HG03159 (cell line): ENCODE data around the gene SAYSD1.

Source experiments
- ATAC-seq: cut with Tn5 transposase; IDR thresholded peaks from one replicate; pipeline ENCODE4 v1.9.1; 2021; ENCODE audit warnings: mild to moderate bottlenecking, moderate library complexity; ENCODE audit not compliant: unreplicated experiment

SAYSD1 gene

DNA sequence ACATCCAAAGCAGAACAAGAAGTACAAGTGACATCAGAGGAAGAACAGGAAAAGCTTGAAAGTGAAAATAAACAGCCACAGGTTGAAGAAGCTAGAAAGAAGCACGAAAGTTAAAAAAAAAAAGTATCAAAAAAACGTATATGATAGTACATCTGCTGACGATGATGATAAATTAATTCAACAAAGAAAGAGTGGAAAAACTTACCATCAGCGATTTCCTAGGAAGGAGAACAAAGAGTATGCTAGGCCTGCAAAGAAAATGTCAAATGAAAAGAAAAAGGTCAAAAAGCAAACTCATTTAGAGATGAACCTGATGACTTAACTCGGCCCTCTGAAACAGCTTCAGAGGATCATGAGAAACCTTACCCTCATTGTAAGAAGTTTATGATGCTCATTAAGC is 3.7 kb downstream of the SAYSD1 start:
- no peak for ATAC-seq

DNA sequence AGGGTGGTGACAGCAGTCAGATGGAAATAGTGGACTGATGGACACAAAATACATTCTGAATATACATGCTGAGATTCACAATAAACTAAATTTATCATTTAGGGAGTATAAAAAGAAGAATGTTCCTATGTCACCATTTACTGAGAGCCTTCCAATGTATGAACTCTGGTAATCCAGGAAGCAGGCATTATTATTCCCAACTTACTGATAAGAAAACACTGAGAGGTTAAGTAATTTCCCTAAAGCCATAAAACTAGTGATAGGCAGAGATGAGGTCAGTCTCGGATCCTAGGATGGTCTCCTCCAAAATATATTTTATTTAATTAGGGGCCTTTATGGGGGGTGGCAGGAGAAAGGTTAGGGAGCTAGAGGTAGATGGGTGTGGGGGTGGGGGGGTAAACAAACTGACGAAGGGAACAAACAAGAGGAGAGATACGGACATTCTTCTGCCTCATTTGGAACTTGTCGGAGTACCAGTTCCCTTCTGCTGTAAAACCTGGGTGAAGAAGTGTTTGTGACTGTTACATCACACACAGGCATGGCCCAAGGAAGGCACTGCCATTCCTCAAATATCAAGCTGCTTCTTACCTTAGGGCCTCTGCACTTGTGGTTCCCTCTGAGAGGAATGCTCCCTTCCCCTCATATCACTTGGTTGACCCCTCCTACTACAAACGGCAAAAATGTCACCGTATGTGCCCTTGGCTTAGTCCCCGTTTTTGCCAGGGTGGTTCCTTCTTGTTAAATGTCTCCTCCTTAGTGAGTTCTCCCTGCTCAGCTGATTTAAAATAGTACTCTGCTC is 6.7 kb downstream of the SAYSD1 start:
- no peak for ATAC-seq

DNA sequence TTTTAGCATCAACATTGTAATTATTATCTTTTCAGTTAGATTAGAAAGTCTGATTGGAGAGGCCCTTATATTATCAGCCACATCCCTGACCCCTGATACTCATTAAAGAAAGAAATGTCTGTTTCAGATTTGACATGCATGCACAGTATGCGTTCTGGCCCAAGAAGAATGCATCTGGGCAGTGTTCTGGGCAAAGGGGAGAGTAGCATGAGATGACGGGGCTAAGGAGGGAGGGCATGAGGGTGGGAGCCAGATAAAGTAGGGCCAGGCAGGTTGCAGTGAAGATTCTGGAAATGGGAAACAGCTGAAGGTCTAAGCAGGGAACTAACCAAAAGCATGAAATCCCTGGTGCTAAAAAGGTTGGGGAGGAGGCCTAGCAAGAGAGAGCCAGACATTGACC is 7.3 kb downstream of the SAYSD1 start:
- ATAC-seq: no peak

DNA sequence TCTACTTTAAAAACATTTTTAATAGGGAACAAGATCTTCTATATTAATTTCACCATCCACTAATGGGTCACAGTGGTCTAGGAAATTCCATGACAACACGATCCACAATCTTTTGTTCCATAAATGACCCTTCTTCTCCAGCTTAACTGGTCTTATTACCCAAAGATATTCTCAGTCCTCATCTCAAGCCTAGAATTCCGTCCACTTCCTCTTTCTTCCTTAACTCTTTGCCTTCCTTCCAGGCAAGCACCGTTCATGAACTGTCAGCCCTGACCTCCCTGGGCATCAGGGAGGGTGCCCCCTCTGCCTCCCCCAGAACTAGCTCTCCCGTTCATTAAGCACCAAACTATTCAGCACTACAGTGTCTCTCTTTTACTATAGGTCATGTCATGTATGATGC is 8.0 kb downstream of the SAYSD1 start:
- ATAC-seq: no peak

DNA sequence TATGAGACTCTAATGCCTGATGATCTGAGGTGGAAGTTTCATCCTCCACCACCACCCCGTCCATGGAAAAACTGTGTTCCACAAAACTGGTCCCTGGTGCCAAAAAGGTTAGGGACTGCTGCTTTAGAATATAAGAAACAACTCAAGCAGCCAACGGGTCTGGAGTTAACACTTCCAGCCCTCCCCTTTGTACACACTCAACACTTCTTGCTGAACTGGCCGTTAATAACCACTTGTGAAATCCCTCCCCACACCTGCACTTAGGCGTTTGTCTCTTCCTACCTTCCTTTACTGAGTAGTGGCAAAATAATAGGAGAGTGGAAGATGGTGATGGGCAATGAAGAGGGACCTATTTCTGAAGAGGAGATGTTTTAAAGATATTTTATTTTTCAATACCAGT is 10.5 kb downstream of the SAYSD1 start:
- no peak for ATAC-seq

DNA sequence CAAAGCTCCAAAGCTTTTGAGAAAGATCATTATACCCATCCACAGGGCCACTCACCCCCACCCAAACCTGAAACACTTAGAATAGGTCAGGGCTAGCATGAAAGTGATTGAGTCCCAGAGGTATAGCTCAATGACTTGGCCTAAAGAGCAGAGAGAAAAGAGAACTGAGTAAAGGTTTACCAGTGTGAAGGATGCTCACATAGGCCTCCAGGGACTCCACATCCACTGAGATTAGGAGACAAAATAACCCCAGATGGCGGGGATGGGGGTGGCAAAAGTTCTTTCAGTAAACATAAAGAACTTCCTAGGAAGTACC is 12.2 kb downstream of the SAYSD1 start:
- peak; percentile 65 for ATAC-seq

DNA sequence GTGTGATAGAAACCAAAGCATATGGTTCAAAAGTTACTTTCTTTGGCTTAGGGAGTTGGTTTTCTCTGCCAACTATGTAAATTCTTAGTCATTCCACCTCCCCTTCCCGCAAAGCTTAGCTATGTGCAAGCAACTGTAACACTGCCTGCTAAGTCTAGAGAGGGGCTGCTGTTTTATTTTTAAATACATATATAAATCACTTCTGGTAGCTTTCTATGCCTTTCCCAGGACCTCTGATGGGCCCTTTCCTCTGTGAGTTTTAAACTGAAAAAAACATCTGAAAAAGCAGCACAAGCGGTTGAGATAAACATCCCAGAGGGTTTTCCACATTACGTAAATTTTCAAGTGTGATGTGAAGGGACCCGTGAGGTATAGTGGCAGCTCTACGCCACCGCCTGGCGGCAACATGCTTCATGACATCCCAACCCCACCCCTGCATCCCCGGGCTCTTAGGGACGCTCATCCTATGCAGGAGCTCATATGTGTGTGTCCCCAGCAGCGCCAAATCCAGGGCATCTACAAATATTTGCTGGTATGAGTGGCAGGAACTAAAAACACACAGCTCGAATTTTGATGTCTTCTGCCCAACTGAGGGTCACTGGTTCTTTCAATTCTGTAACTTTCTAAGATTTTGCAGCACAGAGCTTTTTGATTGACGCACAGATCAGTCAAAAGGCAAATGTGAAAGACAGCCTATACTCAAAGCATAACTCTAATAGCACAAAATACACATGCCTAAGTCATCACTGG is 12.7 kb downstream of the SAYSD1 start:
- peak; percentile 30 for ATAC-seq

DNA sequence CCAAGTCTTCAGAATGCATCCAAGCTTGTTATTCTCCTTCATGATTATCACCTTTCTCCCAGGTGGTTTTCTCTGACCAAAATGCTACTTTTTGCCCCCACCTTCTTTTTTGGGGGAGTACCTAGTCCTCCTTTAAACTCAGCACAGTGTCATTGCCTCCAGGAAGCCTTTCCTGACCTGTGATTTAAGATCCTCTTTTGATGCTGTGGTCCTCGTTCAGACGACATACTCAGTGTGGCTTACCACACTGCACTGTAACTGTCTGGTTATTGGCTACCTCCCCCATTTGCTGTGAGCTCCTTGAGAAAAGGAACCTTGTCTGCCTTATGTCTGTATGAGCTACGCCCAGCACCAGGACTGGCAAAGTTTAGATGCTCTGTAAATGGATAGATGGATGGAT is 14.6 kb downstream of the SAYSD1 start:
- no peak for ATAC-seq

DNA sequence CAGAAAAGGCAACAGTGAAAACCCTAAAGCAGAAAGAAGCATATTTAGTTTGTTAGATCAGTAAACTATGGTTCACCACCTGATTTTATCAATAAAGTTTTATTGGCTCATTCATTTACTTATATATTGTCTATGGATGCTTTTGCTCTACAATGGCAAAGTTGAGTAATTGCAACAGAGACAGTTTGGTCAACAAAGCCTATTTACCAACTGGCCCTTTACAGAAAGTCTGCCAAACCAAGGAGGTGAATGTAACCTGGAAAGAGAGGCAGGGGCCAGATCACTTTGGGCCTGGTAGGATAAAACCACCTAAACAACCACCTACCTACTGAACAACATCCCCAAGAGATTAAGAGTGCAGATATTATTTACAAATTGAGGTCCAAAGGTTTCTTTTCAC is 19.4 kb downstream of the SAYSD1 start:
- ATAC-seq: no peak

DNA sequence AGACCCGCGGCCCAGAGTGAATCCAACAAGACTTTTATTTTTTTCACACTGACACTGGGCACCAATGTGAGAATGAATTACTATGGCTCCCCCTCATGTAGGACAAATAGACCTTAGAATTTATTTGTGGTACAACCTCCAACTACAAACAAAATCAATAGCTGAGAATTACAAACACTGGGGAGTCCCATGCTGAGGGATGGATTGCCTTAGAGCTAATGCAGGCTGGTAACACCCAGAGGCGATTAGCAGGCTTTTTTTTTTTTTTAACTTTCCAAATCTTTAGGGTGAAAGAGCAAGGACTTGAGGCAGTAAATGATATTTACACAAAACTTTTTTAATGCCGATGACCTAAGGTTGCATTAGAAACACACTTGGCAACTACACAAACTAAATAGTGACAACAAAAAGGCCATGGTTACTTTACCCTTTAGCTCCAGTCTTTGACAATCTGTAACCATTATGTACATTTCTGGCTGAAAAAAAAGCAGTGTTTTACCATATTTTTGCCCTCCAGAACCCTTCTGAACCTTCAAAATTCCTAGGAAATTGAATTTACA is 21.8 kb downstream of the SAYSD1 start:
- no peak for ATAC-seq

DNA sequence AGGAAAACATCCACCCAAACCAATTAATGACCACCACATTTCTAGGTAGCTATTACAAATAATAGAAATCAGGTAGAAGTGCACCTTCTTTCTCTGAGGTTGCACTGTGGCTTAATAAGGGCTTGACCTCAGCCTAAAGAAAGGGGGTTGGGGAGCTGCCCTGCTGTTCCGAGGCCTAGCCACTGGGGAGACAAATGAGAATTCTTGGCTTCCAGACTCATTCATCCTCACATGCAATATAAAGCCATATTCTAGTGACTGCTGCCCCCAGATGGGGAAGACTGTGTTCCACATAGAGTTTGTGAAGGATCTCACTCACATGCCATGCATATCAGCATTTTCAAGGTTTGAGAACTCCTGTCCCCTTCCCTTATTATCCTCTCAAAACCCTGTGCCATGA is 22.9 kb downstream of the SAYSD1 start:
- ATAC-seq: no peak

DNA sequence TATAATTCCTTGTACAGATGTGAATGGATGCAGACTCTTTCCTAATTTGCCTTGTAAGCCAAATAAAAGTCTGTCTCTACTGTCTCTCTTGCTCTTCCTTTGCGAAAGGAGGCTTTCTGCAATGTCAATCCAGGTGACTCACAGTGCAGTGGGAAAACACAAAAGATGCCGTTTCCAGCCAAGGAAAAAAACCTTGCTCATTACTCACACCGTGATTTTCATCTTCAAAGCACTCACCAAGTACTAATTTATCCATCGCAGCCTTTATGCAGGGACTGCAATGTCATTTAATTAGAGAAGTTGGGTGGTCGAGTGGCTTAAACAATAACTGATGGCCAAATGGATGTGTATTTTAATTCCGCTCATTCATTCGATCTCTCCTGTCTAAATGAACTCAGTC is 23.8 kb downstream of the SAYSD1 start:
- no peak for ATAC-seq

DNA sequence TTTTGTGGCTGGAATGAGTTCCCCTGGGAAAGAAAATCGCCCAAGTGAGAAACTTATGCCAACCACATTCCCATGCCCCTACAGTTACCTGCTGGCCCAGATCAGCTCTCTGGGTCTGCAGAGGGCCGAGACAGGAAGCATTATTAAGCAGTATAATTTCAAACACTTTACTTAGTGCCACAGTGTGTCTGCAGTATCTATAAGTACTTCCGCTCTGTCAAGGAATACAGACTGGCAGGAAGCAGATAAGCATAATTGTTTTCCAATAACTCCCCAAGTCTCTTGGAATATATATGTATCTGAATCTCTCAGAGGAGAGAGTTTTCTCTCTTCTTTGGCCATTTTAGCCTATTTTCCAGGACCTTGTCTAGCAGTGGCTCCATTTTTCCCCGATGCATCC is 24.9 kb downstream of the SAYSD1 start:
- ATAC-seq: no peak

DNA sequence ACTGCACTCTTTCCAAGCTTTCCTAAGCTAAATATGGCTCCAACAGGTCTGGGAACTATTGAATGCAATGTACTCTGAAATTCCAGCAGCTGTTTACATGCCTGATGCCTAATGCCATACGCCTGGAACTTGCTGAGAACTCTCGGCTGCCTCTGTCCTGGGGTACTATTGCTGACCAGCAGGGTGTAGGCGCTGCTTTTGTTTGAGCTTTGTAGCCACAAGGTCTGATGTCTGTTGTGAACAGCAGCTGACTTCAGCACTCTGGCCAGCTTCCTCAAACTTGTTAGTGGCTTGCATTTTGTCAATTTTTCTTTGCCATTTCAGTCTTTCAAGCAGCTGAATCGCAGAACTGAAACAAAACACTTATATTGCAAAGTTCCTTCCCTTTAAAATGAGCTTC is 26.7 kb downstream of the SAYSD1 start:
- ATAC-seq: no peak

DNA sequence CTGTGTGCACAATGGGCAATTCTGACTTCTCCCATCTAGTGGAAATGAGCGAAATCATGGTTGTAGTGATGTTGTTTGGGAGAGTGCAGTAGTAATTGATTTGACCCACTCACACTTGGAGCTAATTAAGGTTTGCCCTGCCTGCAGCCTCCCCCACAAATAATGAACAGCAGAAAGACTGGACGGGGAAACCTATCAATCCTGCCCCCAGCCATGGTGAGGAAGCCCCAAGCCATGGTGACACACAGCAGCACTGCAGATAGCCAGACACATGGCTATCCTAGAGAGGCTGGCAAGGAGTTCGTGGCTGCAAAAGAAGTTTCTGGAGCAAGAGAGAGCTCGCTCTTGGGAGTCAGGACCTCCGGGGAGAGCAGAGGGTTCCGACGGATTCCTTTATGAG is 27.8 kb downstream of the SAYSD1 start:
- no peak for ATAC-seq

DNA sequence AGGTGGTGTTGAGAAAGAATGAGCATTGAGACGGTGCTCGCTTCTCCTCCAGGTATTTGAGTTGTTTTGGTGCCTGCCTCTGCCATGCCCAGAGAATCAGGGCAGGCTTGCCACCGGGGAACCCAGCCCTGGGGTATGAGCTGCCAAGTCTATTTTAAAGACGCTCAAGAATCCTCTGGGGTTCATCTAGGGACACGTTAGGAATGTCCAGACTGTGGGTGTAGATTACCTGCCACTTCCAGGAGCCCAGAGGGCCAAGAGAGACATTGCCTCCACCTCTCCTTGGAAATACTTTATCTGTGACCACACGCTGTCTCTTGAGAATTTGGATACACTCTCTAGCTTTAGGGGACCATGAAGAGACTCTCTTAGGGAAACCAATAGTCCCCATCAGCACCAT is 28.3 kb downstream of the SAYSD1 start:
- no peak for ATAC-seq

DNA sequence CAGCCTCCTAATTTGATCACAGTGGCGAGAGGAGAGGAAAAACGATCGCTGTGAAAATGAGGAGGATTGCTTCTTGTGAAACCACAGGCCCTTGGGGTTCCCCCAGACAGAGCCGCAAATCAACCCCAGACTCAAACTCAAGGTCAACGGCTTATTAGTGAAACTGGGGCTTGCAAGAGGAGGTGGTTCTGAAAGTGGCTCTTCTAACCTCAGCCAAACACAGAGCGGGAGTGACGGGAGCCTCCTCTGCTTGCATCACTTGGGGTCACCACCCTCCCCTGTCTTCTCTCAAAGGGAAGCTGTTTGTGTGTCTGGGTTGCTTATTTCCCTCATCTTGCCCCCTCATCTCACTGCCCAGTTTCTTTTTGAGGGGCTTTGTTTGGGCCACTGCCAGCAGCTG is 28.7 kb downstream of the SAYSD1 start:
- peak; percentile 76 for ATAC-seq

DNA sequence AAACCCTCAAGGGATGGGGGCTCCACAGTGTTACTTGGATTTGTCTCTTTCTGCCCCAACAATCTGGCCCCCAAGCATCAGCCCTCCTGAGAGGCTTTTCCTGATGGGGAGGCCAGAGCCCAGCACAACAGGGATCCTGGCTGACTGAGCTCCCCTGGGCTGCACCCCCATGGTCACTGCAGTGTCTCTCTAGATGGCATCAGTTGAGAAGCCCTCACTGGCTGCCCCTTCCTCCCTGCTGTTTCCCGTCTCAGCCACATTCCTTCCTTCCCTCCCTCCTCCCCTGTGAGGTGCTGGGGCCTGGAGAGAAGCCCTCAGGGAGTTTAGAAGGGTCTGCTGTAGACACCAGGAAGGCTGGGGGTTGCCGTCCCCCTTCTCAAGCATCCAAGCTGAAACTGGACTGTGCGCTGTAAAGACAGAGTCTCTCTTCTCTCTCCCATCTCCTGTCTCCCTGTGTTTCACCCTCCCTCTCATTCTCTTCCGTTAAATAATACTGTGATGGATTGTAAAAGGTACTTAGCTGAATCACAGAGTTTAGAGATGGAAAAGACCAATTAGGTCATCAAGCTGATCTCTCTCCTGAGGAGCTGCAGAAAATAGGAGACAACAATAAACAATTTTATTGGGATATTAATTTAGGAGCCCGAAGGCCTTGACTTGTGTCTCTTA is 29.7 kb downstream of the SAYSD1 start:
- no peak for ATAC-seq

DNA sequence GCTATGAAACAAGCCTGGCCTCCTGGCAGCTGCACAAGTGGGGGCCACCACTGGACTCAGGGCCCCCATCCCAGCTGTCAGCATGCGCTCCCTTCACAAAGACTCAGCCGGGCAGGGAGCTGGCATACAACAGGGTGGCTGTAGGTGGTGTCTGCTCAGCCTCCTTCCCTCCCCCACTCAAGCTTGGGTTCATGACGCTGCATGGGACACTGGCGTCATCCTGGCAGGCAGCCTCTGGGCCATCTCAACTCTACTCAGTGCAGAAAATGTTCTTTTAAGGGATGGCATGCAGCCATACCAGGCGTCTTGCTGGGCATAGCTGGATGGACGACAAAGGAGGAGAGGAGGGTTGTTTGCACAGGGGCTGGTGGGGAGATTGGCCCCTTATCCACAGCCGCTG is 30.5 kb downstream of the SAYSD1 start:
- ATAC-seq: no peak

DNA sequence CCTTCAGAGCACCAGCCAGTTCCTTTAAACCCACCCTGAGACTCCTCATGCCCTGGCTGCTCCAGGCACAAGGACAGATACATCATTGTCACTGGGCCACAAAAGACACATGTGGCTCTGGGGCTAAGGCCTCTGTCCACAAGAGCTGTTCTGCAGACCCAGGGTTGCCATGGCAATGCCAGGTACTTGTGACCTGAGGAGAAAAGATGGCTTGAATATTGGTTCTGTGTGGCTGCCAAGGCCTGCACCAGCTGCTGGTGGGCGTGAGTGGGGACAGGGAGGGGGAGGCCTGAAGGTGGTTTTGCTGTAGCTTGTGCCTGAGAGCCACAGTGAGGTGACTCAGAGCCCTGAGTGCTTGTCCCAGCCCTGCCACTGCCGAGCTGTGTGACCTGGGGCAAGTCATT is 31.8 kb downstream of the SAYSD1 start:
- no peak for ATAC-seq

DNA sequence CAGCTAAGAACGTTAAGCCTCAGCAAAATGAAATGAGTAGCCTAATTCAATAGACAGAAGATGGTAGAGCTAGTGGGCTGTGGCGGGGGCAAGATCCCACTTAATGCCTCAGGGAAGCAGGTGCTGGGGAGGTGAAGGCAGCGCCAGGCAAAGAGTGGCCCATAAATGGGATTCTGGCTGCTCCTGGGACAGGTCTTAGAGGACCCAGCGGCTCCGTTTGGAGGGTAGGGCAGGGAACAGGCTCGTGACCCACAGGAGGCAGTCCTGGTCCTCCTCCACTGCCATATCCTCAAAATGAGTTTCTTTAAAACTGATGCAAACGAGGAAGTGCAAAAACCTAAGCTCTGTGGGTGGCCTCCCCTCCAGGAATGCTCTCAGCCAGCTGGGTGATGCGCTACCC is 32.7 kb downstream of the SAYSD1 start:
- no peak for ATAC-seq
